Measurements from ENCODE around the gene MAP4K5.

The MAP4K5 gene

GRCh38 chr14:50476134-50476533 lies 56.2 kb downstream of the MAP4K5 start:
- DNase-seq (ENCODE audit: low spot score), result no peak

GRCh38 chr14:50475460-50475859 lies 56.9 kb downstream of the MAP4K5 start:
- DNase-seq (ENCODE audit: low spot score), result no peak

GRCh38 chr14:50471838-50472465 lies 60.4 kb downstream of the MAP4K5 start:
- DNase-seq (ENCODE audit: low spot score), result no peak

- DNase-seq (ENCODE audit: low spot score), result no peak
Observed at GRCh38 chr14:50469982-50470381, 62.4 kb downstream of the MAP4K5 start.

- DNase-seq (ENCODE audit: low spot score), result no peak
Observed at GRCh38 chr14:50462111-50462510, 70.3 kb downstream of the MAP4K5 start.

GRCh38 chr14:50453869-50454268 lies 78.5 kb downstream of the MAP4K5 start:
- no peak for DNase-seq (ENCODE audit: low spot score)

- no peak for DNase-seq (ENCODE audit: low spot score)
Observed at GRCh38 chr14:50452979-50453705, 79.2 kb downstream of the MAP4K5 start.

- DNase-seq (ENCODE audit: low spot score), result no peak
Observed at GRCh38 chr14:50452296-50452695, 80.1 kb downstream of the MAP4K5 start.

- no peak for DNase-seq (ENCODE audit: low spot score)
Observed at GRCh38 chr14:50451854-50452253, 80.5 kb downstream of the MAP4K5 start.

- no peak for DNase-seq (ENCODE audit: low spot score)
Observed at GRCh38 chr14:50447461-50447860, 84.9 kb downstream of the MAP4K5 start.

GRCh38 chr14:50434528-50434927 lies 97.8 kb downstream of the MAP4K5 start:
- DNase-seq (ENCODE audit: low spot score), result no peak

GRCh38 chr14:50432131-50432530 lies 100.2 kb downstream of the MAP4K5 start:
- no peak for DNase-seq (ENCODE audit: low spot score)

- no peak for DNase-seq (ENCODE audit: low spot score)
Observed at GRCh38 chr14:50425816-50426215, 106.6 kb downstream of the MAP4K5 start.

- DNase-seq (ENCODE audit: low spot score), result no peak
Observed at GRCh38 chr14:50425105-50425504, 107.3 kb downstream of the MAP4K5 start.

GRCh38 chr14:50423529-50423928 lies 108.8 kb downstream of the MAP4K5 start:
- no peak for DNase-seq (ENCODE audit: low spot score)

- no peak for DNase-seq (ENCODE audit: low spot score)
Observed at GRCh38 chr14:50421499-50421898, 110.9 kb downstream of the MAP4K5 start.

- no peak for DNase-seq (ENCODE audit: low spot score)
Observed at GRCh38 chr14:50417853-50418252, 114.5 kb downstream of the MAP4K5 start.

- DNase-seq (ENCODE audit: low spot score), result no peak
Observed at GRCh38 chr14:50410921-50411320, 121.4 kb downstream of the MAP4K5 start.

- DNase-seq (ENCODE audit: low spot score), result no peak
Observed at GRCh38 chr14:50410071-50410470, 122.3 kb downstream of the MAP4K5 start.

- DNase-seq (ENCODE audit: low spot score), result no peak
Observed at GRCh38 chr14:50407111-50407812, 125.1 kb downstream of the MAP4K5 start.

- no peak for DNase-seq (ENCODE audit: low spot score)
Observed at GRCh38 chr14:50403419-50403818, 128.9 kb downstream of the MAP4K5 start.

GRCh38 chr14:50402965-50403364 lies 129.4 kb downstream of the MAP4K5 start:
- no peak for DNase-seq (ENCODE audit: low spot score)

GRCh38 chr14:50400461-50400860 lies 131.9 kb downstream of the MAP4K5 start:
- DNase-seq (ENCODE audit: low spot score), result no peak
